Gastroesophageal sphincter (tissue), 3 donors: ENCODE measurements around the gene COCH.

ENCODE experiments used
- CTCF ChIP-seq, 4 experiments: fragments of 200-600 bp in 2 of 4; fragments of 450-650 bp in 2 of 4; sonication (generic) in 1 of 4; IDR thresholded peaks; one replicate each; pipeline ENCODE4 v1.5.1; 2017 to 2019; ENCODE audit warnings: antibody characterized with exemption in 4 of 4, mild to moderate bottlenecking in 2 of 4, moderate library complexity in 2 of 4
- POLR2AphosphoS5 ChIP-seq: sonication (generic); formaldehyde crosslinking; IDR thresholded peaks from one replicate; pipeline ENCODE4 v1.6.1; 2017; ENCODE audit warnings: antibody characterized with exemption

- TF ChIP-seq CTCF (IDR thresholded peaks at IDR 0.05) (no peak), POLR2AphosphoS5 (no peak)
These were observed 20.7 kb downstream of the COCH start for GRCh38 chr14:30894923-30895515.
